Stomach (tissue), 9 donors: ENCODE results near the gene MST1. TPM values are rescaled to one million over a fixed set of nuclear protein-coding genes. Genes with fewer than 3 reads are reported as not detected.

Experiments
- DNase-seq, 2 donors: peaks; one replicate each; pipeline versions ENCODE4 v3.0.0 to v3.0.0-alpha.2; 2013 to 2019
- H3K27ac ChIP-seq, 5 donors: fragments of 200-600 bp in 4 of 5; sonication (generic) in 4 of 5; one replicate each; pipeline ENCODE4 v1.5.1; 2013 to 2019; ENCODE audit warnings: mild to moderate bottlenecking in 1 of 5, moderate library complexity in 1 of 5
- H3K27me3 ChIP-seq, 3 donors: fragments of 200-600 bp; sonication (generic); one replicate each; pipeline ENCODE4 v1.5.1; 2017 to 2019; ENCODE audit warnings: mixed run types in 1 of 3
- H3K36me3 ChIP-seq, 4 donors: fragments of 200-600 bp; sonication (generic); 1 replicate in 3 of 4; 2 replicates in 1 of 4; pipeline ENCODE4 v1.5.1; 2016 to 2019
- H3K4me1 ChIP-seq, 4 donors: fragments of 200-600 bp; sonication (generic); one replicate each; pipeline ENCODE4 v1.5.1; 2016 to 2019
- H3K4me3 ChIP-seq, 4 donors: fragments of 200-600 bp; sonication (generic) in 3 of 4; one replicate each; pipeline ENCODE4 v1.5.1; 2016 to 2019; ENCODE audit warnings: mild to moderate bottlenecking in 1 of 4
- H3K9me3 ChIP-seq, 4 donors: fragments of 200-600 bp; sonication (generic); one replicate each; pipeline ENCODE4 v1.5.1; 2016 to 2019
- CTCF ChIP-seq, 7 experiments: fragments of 450-650 bp in 4 of 7; fragments of 200-600 bp in 3 of 7; sonication (generic) in 3 of 7; IDR thresholded peaks; one replicate each; pipeline ENCODE4 v1.5.1; 2016 to 2019; ENCODE audit warnings: antibody characterized with exemption in 7 of 7, control low read depth in 2 of 7, mild to moderate bottlenecking in 1 of 7
- EP300 ChIP-seq: sonication (generic); formaldehyde crosslinking; IDR thresholded peaks from one replicate; pipeline ENCODE4 v1.6.1; 2017; ENCODE audit warnings: antibody characterized with exemption
- POLR2A ChIP-seq, 4 donors: fragments of 450-650 bp; IDR thresholded peaks; one replicate each; pipeline ENCODE4 v1.6.1; 2016; ENCODE audit warnings: antibody characterized with exemption in 4 of 4, control low read depth in 2 of 4, mild to moderate bottlenecking in 1 of 4, moderate library complexity in 1 of 4
- POLR2AphosphoS5 ChIP-seq, 3 donors: sonication (generic); formaldehyde crosslinking; IDR thresholded peaks; one replicate each; pipeline ENCODE4 v1.6.1; 2016; ENCODE audit warnings: antibody characterized with exemption in 3 of 3
- WGBS, 5 donors: extraction: QIAGEN DNeasy Blood & Tissue Kit in 3 of 5; methylation state at CpG; one replicate each; pipeline versions ENCODE4 v1.1.5 to v1.1.7; 2013 to 2018; 5-methylcytosine and 5-hydroxymethylcytosine counted together
- intact Hi-C: fragments of 100-400 bp; cut with DNase I; formaldehyde crosslinking; loops from one replicate; pipeline ENCODE4 v1.15.1; 2023; ENCODE audit warnings: low total_unique reads
- polyA plus RNA-seq, 3 donors: library from polyadenylated mRNA; stranded (reverse); fragments of 200-250 nt; gene quantifications; one replicate each; pipeline ENCODE4 v1.2.3, GENCODE V29; 2013
- total RNA-seq, 5 donors: library from RNA; depleted of rRNA; stranded (reverse); fragments of >200 nt; gene quantifications; one replicate each; pipeline versions ENCODE4 v1.1.0 to v1.2.3, GENCODE V29; 2014 to 2016
- donor health status: healthy with polysubstance abuse.
- donor health status: Bipolar disorder and iron deficiency.
- donor health status: healthy.

MST1 gene
- total and polyA plus RNA-seq, 8 donors, result 6.7 to 172 (median 19.7) TPM

- intact Hi-C loops, result no loop called here
- Histone ChIP-seq H3K4me3 (peak overlapping the region; percentile 86 to 98 (median 90)), H3K27ac (peak overlapping the region; percentile 96 to 99 (median 98)), H3K9me3 (no peaks in the 10 kb centered on the region), H3K4me1 (peaks cover 39 to 83% (median 73%) of the 10 kb centered on the region in 4 donors), H3K36me3 (peaks cover 22 to 56% (median 52%) of the 10 kb centered on the region in 4 donors), H3K27me3 (no peaks in the 10 kb centered on the region)
- 0 to 1% (median 0%) methylated on average over 10 to 20 of the region's 20 CpGs for WGBS, 5 donors
- DNase-seq, result peak; percentile 84 to 89
- peak in 2 of 3 donors; percentile 60 to 69 for TF ChIP-seq POLR2AphosphoS5 (IDR thresholded peaks at IDR 0.05)
- no peak for TF ChIP-seq EP300
Observed at GRCh38 chr3:49723296-49723627, 34.0 kb upstream of the MST1 start.

GRCh38 chr3:49722896-49723295 is 33.6 kb upstream of the MST1 start:
- no peaks in the 10 kb centered on the region for H3K27me3 ChIP-seq
- H3K4me1 ChIP-seq, result peaks cover 40 to 85% (median 75%) of the 10 kb centered on the region in 4 donors
- intact Hi-C loops, result no loop called here
- peak overlapping the region; percentile 86 to 98 (median 90) for H3K4me3 ChIP-seq
- H3K36me3 ChIP-seq, result peaks cover 20 to 53% (median 49%) of the 10 kb centered on the region in 4 donors
- no peak for DNase-seq
- H3K9me3 ChIP-seq, result no peaks in the 10 kb centered on the region
- 35 to 60% (median 43%) methylated on average over 8 of the region's 8 CpGs for WGBS, 5 donors
- TF ChIP-seq EP300, result no peak
- no peak for TF ChIP-seq POLR2AphosphoS5 (IDR thresholded peaks at IDR 0.05)
- H3K27ac ChIP-seq, result peak overlapping the region; percentile 96 to 99 (median 98)

- H3K27ac ChIP-seq, result peak overlapping the region in 4 of 5 donors; percentile 97 to 99 (median 98)
- H3K27me3 ChIP-seq, result no peaks in the 10 kb centered on the region
- DNase-seq, result no peak
- H3K4me3 ChIP-seq, result peak overlapping the region in 3 of 4 donors; percentile 86 to 98 (median 93)
- WGBS, 5 donors, result 68 to 85% (median 74%) methylated on average over 23 to 26 of the region's 26 CpGs
- TF ChIP-seq EP300 (no peak), POLR2AphosphoS5 (IDR thresholded peaks at IDR 0.05) (no peak), CTCF (IDR thresholded peaks at IDR 0.05) (no peak), POLR2A (IDR thresholded peaks at IDR 0.05) (no peak)
- no peaks in the 10 kb centered on the region for H3K9me3 ChIP-seq
- H3K4me1 ChIP-seq, result peaks cover 40 to 86% (median 75%) of the 10 kb centered on the region in 4 donors
- intact Hi-C loops, result no loop called here
- peaks cover 12 to 46% (median 42%) of the 10 kb centered on the region in 4 donors for H3K36me3 ChIP-seq
Observed at GRCh38 chr3:49721896-49722781, 32.9 kb upstream of the MST1 start.

- DNase-seq, result no peak
- TF ChIP-seq POLR2A (IDR thresholded peaks at IDR 0.05) (no peak), POLR2AphosphoS5 (IDR thresholded peaks at IDR 0.05) (no peak), EP300 (no peak), CTCF (IDR thresholded peaks at IDR 0.05) (no peak)
- Histone ChIP-seq H3K4me3 (peak overlapping the region in 1 of 4 donors; percentile 93), H3K4me1 (peaks cover 39 to 80% (median 72%) of the 10 kb centered on the region in 4 donors), H3K27me3 (no peaks in the 10 kb centered on the region), H3K9me3 (no peaks in the 10 kb centered on the region), H3K27ac (no peak overlapping the region), H3K36me3 (peaks cover 9 to 46% (median 40%) of the 10 kb centered on the region in 4 donors)
- intact Hi-C loops, result no loop called here
- WGBS, 5 donors, result 61 to 86% (median 70%) methylated on average over 1 to 9 of the region's 9 CpGs
Observed at GRCh38 chr3:49721596-49721895, 32.3 kb upstream of the MST1 start.

GRCh38 chr3:49720855-49721595 is 31.8 kb upstream of the MST1 start:
- DNase-seq, result no peak

More at GRCh38 chr3:49720855-49721595, 31.8 kb upstream of the MST1 start:
- WGBS, 5 donors, result 39 to 72% (median 52%) methylated on average over 4 of the region's 4 CpGs
- TF ChIP-seq POLR2A (IDR thresholded peaks at IDR 0.05), result no peak
- TF ChIP-seq POLR2AphosphoS5 (IDR thresholded peaks at IDR 0.05), result no peak
- TF ChIP-seq EP300, result no peak
- no peak for TF ChIP-seq CTCF (IDR thresholded peaks at IDR 0.05)
- peaks cover 34 to 75% (median 67%) of the 10 kb centered on the region in 4 donors for H3K4me1 ChIP-seq
- intact Hi-C loops, result no loop called here
- H3K36me3 ChIP-seq, result peaks cover 9 to 46% (median 40%) of the 10 kb centered on the region in 4 donors
- H3K4me3 ChIP-seq, result no peak overlapping the region
- no peaks in the 10 kb centered on the region for H3K9me3 ChIP-seq
- no peaks in the 10 kb centered on the region for H3K27me3 ChIP-seq
- peak overlapping the region in 2 of 5 donors; percentile 70 to 79 for H3K27ac ChIP-seq
